ENCODE results near the gene SENP1. TPM values are rescaled to one million over a fixed set of nuclear protein-coding genes. Genes with fewer than 3 reads are reported as not detected.

The SENP1 gene
- total RNA-seq (2022; extraction: Qiagen RNA extraction), result 9.5 to 16.5 TPM (median 11.1 TPM) in 5 replicates

GRCh38 chr12:48105867-48106680 lies at the start of gene SENP1:
TSS of gene SENP1 (minus strand) at chr12:48106079. CDS start at chr12:48101472, 4,607 bp downstream.

DNA sequence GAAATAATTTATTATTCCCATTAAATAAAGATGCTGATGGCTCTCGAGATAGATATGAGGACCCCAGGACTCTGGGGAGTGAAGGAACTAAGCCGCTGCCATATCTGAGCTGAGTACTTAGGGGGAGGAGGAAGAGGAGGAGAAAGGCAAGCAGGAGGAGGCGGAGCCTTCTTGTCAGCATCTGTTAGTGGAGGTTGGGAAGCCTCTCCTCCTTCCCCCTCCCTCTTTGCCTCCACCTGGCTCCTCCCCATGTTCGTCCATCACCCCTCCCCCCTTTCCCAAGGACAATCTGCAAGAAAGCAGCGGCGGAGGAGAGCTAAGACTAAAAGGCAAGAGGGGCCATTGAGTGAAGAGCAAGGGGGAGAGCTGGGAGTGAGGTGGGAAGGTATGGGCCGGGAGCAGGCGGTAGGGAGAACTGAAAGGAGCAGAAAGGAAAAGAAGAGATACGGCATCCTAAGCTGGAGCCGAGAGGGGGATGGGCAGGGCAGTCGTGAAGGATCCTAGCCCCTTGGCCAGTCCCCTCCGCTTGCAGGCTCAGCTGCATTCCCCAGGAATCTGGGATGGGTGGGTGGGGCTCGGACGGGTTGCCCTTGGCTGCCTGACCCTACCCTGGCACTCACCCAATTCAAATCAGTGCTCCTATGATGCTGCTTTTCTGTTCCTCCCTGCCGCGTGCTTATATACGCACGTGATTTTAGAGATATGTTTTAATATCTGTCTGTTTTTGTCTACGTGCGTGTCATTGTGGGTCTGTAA lies 13.4 kb upstream of the SENP1 start, which contains the start of gene PFKM:
Gene PFKM, plus strand, starts transcription at position 287 of the 756 bp plus-strand sequence. CDS start 3,411 bp downstream, outside the sequence.

DNA sequence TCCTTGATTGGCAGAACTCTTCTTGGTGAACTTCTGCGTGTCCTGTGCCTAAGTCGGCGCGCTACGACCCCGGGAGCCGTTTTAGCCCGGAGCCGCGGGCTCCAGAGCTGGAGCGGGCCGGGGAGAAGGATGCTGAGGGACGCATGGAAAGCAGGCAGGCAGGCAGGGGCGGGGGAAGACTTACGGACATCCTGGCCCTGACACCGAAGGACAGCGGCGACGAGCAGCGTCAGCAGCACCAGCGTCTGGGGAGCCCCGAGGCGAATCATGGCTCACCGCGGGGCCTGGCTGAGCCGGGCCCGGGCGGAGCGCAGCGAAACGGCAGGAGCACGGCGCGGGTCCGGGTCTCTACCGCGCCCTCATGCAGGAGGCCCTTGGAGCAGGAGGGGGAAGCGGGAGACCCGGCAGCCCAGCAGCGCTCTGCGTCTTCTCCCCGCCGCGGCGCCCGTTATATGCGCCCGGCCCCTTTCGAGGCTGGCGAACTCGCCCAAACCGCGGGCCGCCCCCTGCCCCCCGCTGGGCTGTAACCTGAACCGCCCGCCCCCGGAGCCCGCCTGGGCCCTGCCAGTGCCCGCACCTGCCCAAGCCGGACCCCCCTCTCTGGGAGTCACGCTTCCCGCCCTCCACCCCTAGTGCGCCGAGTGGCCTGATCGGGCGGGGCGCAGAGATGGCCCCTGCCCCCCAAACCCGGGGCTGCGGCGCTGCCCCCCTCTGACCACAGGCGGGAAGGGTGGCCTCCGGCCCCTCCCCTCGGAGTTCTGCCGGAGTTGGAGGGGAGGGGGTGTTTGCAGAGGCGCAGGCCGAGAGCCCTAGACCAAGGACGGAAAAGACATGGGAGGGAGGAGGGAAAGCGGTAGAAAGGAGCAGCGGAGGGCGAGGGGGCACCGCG lies 101.6 kb downstream of the SENP1 start, which contains the start of gene COL2A1:
Gene COL2A1, minus strand, starts transcription at position 424 of the 889 bp plus-strand sequence. Its CDS starts 155 bp downstream, at position 269.

Other genes with a start within 250 kb of the SENP1 start
- gene VDR, start 201.1 kb downstream of the SENP1 start, total RNA-seq (2022; extraction: Qiagen RNA extraction), result 2.5 to 3.4 TPM (median 3.0 TPM) in 5 replicates
- gene TMEM106C, start 142.5 kb downstream of the SENP1 start, total RNA-seq (2022; extraction: Qiagen RNA extraction), result 117 to 139 TPM (median 121 TPM) in 5 replicates
- 0.05 to 0.13 TPM (median 0.12 TPM) in 5 replicates for gene COL2A1, start 101.6 kb downstream of the SENP1 start, total RNA-seq (2022; extraction: Qiagen RNA extraction)
- 22.6 to 28.9 TPM (median 24.5 TPM) in 5 replicates for gene PFKM, start 13.3 kb upstream of the SENP1 start, total RNA-seq (2022; extraction: Qiagen RNA extraction)
- 11.3 to 17.8 TPM (median 13.6 TPM) in 5 replicates for gene ASB8, start 51.4 kb upstream of the SENP1 start, total RNA-seq (2022; extraction: Qiagen RNA extraction)
- gene CCDC184, start 77.6 kb upstream of the SENP1 start, total RNA-seq (2022; extraction: Qiagen RNA extraction), result 2.5 to 3.5 TPM (median 2.8 TPM) in 5 replicates
- gene OR10AD1, start 97.2 kb upstream of the SENP1 start, total RNA-seq (2022; extraction: Qiagen RNA extraction), result not detected in 5 replicates
- gene ZNF641, start 244.8 kb upstream of the SENP1 start, total RNA-seq (2022; extraction: Qiagen RNA extraction), result 4.9 to 6.7 TPM (median 6.0 TPM) in 5 replicates

Measured in A549 treated with Hydrocortisone at 1 μM for 4 hours (cell line).